Anterior cingulate cortex (tissue), 58 donors: ENCODE measurements around the gene DAPK1.

Experiments used
- DNase-seq, 58 donors: peaks; one replicate each; lab custom pipeline; 2025; lab: John Stamatoyannopoulos, UW

Gene DAPK1

DNA sequence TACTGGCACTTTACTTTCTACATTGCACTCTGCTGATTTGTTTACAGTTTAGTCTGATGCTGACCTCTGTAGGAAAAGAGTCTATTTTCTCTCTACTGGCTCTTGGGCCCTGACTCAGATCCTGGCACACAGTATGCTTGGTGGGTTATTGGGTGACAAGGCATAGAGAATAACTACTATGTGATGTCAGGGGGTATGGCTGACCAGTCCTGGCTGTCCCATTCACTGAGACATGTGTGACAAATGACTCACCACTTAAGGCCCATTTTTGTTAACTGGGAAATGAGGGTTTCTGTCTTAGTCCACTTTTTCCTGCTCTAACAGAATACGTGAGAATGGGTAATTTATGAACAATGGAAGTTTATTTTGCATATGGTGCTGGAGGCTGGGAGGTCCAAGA is 66.4 kb downstream of the DAPK1 start:
- DNase-seq = no peak

DNA sequence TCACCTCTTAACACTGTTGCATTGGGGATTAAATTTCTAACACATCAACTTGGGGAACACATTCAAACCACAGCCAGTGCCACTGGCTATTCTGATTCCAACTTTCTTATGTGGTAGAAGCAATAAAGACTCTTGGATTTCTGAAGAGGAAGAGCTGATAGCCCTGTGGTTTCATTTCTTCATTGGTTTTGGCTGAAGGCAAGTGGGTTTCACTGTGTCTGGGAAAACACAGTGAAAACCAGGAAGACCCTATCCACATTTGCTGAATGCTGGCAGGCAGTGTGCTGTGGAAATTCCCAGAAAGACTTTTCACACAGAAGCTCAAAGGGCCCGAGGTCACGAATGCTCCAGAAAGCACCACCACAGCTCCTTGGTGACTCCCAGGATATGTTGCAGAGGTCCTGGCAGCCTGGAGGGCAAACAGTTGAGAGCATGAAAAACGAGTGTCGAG is 67.1 kb downstream of the DAPK1 start:
- DNase-seq = peak in 2 of 58 donors; percentile 19 to 30

DNA sequence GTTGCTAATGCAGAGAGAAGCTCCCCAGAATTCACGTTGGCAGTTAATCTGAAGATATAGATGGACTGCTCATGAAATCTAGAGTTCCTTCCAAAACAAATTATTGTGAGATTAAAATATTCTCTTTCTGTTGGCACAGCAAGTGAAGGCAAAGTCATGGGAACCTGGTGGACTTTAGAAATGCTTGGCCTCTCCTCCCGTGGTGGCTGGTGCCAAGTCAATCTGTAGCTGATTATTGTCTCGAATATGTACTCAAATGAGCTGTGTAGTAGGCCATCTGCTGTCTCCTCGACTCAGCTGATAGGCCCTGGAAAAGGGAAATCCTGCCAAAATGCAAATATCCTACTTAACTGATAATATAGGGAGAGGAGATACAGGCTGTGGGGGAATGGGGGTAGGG is 69.3 kb downstream of the DAPK1 start:
- peak in 5 of 58 donors; percentile 9 to 33 (median 18) for DNase-seq

DNA sequence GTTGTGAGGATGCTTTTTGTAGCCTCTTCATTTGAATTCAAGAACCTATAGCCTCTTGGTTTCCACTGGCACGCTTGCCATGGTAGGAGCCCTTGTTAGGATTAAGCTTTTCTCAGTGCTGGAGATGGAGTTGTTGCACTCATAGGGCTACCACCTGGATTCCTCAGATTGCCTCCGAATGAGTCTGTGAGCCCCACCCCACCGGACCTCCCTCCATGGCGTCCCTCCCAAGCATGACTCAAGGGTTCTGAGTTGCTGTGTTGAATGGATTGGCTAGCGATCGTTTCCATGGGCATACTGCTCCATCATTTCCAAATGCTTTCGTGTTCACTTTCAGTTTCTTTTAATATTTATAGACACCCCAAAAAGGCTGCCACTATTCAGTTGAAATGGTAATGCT is 69.9 kb downstream of the DAPK1 start:
- DNase-seq = peak in 4 of 58 donors; percentile 14 to 49 (median 24)

DNA sequence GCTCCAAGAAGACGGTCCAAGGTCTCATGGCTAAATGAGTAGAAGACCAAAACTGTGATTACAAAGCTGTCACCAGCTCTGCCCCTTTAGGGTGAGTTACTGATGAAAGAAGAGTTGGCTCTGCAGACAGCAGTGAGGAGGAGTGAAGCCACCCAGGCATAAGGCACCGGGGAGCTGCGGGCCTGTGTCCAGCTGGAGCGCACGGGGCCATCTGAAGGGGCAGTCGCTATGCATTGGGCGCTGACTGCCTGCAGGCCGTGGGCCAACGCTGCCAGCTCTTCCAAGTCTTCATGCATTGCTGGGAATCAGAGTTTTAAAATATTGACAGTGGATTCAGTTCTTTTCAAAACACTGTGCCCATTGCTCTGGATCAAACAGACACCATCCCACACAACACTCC is 70.3 kb downstream of the DAPK1 start:
- peak in 2 of 58 donors; percentile 17 to 49 for DNase-seq

DNA sequence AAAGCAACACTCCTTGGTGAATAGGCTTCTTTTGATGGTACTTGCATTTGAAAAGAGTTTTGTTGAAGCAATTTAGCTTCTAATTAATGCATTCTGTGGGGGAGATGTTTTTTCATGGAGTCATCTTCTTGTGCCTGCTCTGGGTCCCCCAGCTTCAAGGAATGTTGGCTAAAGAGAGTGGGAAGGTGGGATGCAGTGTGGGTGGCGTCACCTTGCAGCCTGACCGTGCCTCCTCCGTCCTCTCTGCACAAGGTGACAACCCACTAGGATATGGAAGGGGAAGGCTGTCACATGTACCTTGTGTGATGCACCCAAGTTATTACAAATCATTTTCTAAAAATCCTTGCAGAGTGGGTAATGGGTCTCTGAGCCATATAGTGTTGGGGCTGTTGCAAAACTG is 70.7 kb downstream of the DAPK1 start:
- DNase-seq = no peak

DNA sequence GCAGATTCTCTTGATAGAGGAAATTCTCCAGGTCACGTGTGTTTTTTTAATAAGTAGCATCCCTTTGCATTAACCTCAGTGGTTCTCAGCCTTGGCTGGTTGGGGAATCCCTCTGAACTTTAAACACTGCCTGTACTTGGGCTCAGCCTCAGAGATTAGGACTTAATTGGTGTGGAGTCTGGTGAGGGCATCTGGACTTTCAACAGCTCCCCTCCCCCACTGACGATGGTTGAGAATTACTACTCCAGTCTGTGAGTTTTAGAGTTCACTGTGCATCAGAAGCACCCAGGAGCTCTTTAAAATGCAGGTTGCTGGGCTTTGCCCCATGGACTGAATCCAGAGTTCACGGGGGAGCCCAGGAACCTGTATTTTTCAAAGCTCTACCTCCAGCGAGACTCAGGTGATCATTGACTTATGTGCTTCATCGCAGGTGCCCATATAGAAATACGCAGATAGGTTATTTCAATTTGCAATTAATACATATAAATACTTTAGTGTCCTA is 71.4 kb downstream of the DAPK1 start:
- DNase-seq = no peak

DNA sequence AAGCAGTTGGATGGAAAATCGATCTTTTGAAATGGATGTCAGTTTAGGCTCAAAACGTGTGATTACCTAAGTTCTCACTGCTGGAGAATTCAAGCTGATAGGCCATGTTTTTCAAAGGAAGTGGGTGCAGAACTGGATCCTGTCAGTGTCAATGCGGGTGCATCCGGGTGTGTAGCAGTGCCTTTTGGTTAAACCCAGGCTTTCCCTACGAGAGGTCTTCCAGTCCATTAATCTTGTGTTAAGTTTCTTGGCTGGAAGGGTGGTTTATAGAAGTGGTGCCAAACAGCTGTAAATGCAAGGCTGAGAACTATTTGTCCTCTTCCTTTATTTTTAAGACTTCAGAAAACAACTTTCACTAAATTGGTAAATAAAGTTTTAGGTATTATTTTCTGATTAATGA is 71.9 kb downstream of the DAPK1 start:
- DNase-seq = peak in 1 of 58 donors; percentile 29

DNA sequence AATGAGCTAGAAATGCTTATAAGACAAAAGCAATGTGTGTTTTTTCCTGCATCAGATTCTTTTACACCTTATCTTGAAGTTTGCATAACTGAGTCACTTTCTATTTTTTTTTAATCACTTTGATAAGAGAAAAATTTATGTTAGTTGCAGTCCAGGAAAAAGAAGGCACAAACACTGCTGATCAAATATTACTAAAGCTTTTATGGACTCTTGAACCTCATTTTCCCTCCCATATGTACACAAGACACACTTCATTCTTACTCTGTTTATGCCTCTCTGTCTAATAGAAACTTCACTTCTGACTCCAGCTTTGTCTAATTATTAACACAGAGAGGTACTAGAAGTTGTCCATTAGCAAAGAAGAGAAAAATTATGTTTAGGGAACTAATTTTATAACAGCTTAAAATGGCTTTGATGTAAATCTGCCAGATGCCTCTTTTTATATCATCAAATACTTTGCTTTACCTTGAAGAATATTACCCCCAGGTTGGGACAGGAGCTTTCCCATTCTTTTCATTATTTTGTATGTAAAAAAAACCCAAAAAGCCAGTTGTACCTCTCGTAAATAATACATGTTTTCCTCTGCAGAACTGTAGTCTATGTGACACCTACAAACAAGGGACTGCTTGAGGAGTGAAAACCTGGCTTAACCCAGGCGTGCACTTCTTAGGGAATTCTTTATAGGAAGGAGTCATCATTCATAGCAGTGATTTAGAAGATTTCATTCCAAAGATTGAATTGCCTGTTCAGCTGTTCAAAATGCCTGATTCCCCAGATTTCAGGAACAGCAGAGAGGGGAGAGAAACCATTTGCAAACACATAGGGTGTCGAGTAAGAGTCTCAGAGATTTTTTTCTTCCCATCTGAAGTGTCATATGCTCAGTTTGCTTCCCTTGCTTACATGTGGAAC is 72.6 kb downstream of the DAPK1 start:
- no peak for DNase-seq

DNA sequence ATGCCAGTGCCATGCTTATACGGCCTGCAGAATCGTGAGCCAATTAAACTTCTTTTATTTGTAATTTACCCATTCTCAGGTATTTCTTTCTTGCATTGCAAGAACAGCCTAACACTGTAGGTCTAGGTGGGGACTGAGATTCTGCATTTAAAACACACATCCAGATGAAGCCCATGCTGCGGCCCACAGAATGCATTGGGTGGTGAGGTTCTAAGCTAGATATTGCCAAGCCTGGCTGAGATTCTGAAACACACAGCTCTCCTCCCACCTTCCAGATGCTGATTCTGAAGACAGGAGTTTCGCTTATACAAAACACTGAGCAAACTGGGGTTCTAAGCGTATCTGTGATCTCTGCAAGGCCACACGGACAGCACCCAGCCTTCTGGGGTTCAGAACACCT is 75.1 kb downstream of the DAPK1 start:
- DNase-seq = peak in 7 of 58 donors; percentile 12 to 60 (median 28)

DNA sequence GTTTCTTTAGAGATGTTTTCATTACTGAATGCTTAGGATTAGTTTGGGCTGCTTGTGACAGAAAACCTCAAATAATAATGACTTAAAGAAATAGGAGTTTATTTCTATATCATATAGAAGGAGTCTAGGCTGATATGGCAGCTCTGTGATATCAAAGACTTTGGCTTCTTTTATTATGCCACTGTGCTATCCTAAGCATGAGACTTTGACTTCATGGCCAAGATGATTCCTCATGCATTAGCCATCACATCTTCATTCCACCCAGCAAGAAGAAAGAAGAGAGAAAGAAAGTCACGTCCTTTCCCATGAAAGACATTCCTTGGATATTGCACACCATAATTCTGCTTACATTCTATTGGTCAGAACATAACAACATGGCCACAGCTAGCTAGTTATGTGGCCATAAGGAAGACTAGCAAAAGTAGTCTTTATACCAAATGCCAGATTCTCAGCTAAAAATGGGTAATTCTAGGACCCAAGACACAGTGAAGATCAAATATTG is 76.2 kb downstream of the DAPK1 start:
- DNase-seq = no peak

DNA sequence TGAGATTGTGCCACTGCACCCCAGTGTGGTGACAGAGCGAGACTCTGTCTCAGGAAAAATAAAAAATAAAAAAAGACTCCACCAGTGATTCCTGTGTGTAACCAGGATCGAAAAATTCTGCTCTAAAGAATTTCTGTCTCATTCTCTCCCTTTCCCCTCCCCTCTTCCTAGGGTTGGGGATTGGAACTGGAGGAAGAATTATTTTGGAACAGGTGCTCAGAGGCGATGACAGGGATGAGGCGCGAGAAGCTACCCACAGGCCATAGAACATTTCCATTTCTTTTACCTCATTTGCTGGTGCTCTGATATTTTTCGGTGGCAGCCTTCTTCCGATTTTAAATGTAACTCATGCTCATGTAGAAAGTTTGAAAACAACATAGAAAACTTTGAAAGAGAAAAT is 80.1 kb downstream of the DAPK1 start:
- DNase-seq = no peak

DNA sequence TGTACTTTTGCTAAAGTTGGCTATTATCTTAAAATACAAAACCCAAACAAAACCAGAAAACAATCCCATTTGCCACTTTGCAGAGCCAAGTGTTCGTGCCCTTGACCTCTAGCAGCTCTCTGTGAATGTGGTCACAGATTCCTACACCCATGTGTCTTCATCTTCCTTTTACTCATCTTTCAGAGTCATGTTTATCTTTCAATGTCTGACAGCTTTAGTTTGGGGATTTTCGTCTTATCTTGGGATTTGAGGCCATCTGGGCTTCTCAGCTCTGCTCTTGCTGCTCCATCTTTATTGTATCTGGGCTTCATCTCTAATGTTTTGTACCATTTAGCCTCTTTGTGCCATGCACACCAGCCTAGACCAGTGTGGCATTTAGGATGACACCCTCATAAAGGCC is 81.0 kb downstream of the DAPK1 start:
- DNase-seq = no peak

DNA sequence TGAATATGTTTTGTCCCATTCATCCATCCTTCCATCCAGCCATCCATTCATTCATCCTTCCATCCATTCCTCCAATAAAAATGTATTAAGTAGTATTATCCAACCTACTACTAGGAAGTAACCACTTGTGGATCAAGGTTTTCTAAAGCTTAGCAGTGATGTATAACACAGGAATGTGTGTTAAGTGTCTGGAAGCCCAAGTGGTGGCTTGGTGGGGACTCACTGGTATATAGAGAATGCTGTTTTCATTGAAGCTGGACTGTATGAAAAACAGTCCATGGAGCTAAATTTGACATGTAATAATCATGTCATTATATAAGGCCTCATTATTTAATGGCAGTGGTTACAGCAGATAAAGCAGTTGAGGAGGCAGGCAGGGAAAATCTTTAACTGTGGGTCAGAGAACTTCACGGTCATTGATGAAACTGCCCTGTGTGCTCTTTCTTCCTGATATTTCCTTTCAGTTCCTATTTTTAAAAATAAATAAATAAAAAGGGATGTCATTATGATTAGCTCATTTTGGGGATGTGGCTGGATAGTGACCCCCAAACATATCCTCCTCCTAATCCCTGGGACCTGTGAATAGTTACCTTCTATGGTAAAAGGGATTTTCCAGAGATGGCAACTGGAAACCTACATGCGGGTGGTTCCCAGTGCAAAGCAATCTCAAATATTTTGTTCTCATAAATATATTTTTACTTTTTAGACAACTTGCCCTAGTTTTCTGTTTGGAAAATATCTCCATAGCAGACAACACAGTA is 82.3 kb downstream of the DAPK1 start:
- DNase-seq = no peak

DNA sequence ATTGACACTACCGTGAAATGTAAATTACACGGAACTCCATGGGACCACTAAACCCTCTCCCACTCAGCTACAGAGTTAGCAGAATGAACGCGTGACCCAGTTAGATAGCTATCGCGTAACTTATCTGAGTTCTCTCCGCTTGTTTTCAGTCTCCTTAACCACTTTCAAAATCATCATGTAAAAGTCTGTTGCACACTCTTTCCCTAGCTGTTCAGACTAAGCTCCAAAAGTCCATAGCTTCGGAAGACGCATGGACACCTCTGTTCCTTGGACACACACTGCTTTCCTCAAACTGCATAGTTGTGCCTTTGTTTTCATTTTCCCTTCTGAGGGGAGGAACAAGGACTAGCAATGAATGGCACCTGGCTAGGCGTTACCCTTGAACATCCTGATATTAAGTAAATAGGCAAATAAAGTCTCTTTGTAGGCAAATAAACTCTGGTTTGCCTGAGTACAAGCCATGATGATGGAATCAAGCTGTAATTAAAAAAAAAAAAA is 83.3 kb downstream of the DAPK1 start:
- DNase-seq = no peak

DNA sequence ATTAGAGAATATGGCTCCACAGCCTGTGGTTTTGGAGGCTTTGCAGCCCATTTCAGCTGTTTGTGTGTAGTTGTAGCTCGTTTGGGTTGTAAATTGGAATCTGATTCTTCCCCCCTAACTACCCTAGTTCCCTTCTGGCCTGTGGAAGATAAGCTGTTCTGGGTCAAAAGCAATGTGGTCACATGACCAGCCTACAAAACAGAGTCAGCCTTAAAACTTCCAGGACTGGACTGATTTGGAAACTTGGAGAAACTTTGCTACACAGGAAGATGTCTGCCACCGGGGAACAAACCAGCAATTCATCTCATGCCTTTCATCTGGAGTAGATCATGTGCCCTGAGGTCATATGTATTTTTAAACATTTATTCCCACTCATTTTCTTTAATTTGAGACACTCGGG is 83.8 kb downstream of the DAPK1 start:
- no peak for DNase-seq

DNA sequence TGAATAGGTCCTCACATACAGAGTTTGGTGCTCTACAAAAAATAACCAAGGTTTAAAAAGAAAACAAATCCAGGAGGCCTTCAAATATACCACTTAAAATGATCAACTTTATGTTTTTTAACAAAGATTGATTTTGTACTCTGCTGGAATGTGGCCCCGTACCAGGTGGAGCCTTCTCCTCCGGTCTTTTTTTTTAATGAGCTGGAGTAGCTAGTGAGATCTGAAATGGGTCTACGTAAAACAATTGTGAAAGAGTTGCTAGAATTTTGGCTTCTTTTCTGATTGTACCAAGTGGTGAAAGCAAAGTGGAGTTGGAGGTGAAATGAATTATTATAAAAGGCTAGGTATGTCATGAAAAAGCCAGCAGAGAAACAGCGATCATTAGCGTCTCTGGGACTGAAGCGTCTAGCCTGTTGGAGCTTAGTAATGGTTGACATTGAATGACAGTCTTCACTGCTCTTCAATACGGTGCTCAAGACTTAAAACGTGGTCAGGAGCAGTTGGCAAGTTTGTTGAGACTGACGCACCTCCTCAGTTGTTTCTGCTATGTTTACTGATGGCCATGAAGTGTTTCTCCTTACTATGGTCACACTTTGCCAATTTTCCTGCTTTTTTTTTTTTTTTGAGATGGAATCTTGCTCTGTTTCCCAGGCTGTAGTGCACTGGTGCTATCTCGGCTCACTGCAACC is 84.4 kb downstream of the DAPK1 start:
- DNase-seq = no peak

DNA sequence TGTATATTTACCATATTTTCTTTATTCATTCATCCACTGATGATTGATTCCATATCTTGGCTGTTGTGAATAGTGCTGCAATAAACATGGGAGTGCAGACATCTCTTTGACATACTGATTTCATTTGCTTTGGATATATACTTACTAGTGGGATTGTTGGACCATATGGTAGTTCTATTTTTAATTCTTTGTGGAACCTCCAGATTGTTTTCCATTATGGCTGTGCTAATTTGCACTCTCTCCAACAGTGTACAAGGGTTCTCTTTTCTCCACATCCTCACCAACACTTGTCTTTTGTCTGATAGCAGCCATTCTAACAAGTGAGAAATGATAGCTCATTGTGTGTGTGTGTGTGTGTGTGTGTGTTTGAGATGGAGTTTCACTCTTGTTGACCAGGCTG is 86.7 kb downstream of the DAPK1 start:
- DNase-seq = no peak

DNA sequence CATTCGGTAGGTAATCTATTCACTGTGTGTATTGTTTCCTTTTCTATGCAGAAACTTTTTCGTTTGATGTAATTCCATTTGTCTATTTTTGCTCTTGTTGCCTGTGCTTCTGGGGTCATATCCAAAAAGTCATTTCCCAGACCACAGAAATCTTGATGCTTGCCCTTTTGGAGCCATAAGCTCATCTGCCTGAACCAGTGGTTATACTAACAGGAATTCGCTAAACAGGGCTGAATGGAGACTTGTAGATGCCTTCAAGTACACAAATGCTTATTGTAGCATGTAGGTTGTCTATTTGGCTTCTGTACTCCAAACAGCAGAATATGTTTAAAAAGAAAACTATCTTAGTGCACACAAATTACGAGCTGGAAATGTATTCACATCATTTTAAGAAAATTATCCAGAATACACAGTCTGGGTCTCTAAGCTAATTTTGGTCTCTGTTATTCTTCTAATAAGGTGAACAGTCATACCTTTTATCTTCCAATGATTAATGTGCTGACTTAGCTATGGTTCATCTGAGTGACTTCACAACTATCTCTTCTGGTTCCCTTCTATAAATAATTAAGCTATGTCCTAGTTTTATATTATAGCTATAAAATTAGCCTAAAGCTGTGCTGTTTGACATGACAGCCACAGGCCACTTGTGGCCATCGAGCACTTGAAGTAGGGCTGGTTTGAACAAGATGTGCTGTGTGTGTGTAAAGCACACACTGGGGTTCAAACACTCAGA is 87.6 kb downstream of the DAPK1 start:
- no peak for DNase-seq
